ENCODE results near the gene UBQLN1. TPM values are rescaled to one million over a fixed set of nuclear protein-coding genes. Genes with fewer than 3 reads are reported as not detected.

The UBQLN1 gene
- total RNA-seq, 4 donors from 2014 or later: 111 to 159 (median 123) TPM

GRCh38 chr9:83701769-83702168 is 6.0 kb downstream of the UBQLN1 start:
- Histone ChIP-seq H3K27ac (no peak overlapping the region), H3K27me3 (no peaks in the 10 kb centered on the region), H3K4me1 (peaks cover 21 to 27% of the 10 kb centered on the region in 2 donors), H3K9me3 (no peaks in the 10 kb centered on the region), H3K36me3 (no peaks in the 10 kb centered on the region), H3K4me3 (replicated peaks in 1 of 3) (no peak overlapping the region)
- DNase-seq: no peak
- WGBS, 2 donors: 64% methylated on average over 6 of the region's 6 CpGs
- intact Hi-C loops (cut with DNase I): loop anchor here (10.0 kb wide), 1 partner anchor 77 kb away; the partner anchor contains the start of gene IDNK
- TF ChIP-seq POLR2A (IDR thresholded peaks at IDR 0.05) (no peak), CTCF (IDR thresholded peaks at IDR 0.05) (no peak)

GRCh38 chr9:83701286-83701685 is 6.5 kb downstream of the UBQLN1 start:
- intact Hi-C loops (cut with DNase I): loop anchor here (10.0 kb wide), 1 partner anchor 76 kb away; the partner anchor contains the start of gene IDNK
- Histone ChIP-seq H3K27me3 (no peaks in the 10 kb centered on the region), H3K9me3 (no peaks in the 10 kb centered on the region), H3K4me3 (replicated peaks in 1 of 3) (no peak overlapping the region), H3K36me3 (no peaks in the 10 kb centered on the region), H3K4me1 (peaks cover 24 to 28% of the 10 kb centered on the region in 2 donors), H3K27ac (no peak overlapping the region)
- TF ChIP-seq POLR2A (IDR thresholded peaks at IDR 0.05): no peak
- TF ChIP-seq CTCF (IDR thresholded peaks at IDR 0.05): no peak
- no peak for DNase-seq
- WGBS, 2 donors: 95 to 97% methylated on average over 1 of the region's 1 CpG

GRCh38 chr9:83699615-83700014 is 8.1 kb downstream of the UBQLN1 start:
- no peaks in the 10 kb centered on the region for H3K9me3 ChIP-seq
- peaks cover 25 to 27% of the 10 kb centered on the region in 2 donors for H3K4me1 ChIP-seq
- 87 to 96% methylated on average over 3 of the region's 3 CpGs for WGBS, 2 donors
- no peak overlapping the region for H3K4me3 ChIP-seq (replicated peaks in 1 of 3)
- TF ChIP-seq CTCF (IDR thresholded peaks at IDR 0.05) (no peak), POLR2A (IDR thresholded peaks at IDR 0.05) (no peak)
- no peaks in the 10 kb centered on the region for H3K27me3 ChIP-seq
- DNase-seq: no peak
- intact Hi-C loops (cut with DNase I): loop anchor here (10.0 kb wide), 1 partner anchor 75 kb away; the partner anchor contains the start of gene IDNK
- H3K36me3 ChIP-seq: no peaks in the 10 kb centered on the region
- H3K27ac ChIP-seq: no peak overlapping the region

- intact Hi-C loops (cut with DNase I): no loop called here
- Histone ChIP-seq H3K4me1 (peaks cover 25 to 30% of the 10 kb centered on the region in 2 donors), H3K27ac (no peak overlapping the region), H3K27me3 (no peaks in the 10 kb centered on the region), H3K4me3 (replicated peaks in 1 of 3) (no peak overlapping the region), H3K9me3 (no peaks in the 10 kb centered on the region), H3K36me3 (no peaks in the 10 kb centered on the region)
- 77 to 82% methylated on average over 4 of the region's 4 CpGs for whole genome bisulfite sequencing, 2 donors
- TF ChIP-seq CTCF (IDR thresholded peaks at IDR 0.05): no peak
- TF ChIP-seq POLR2A (IDR thresholded peaks at IDR 0.05): no peak
- DNase-seq: no peak
Observed at GRCh38 chr9:83698976-83699585, 8.7 kb downstream of the UBQLN1 start.

GRCh38 chr9:83691492-83691891 is 16.3 kb downstream of the UBQLN1 start:
- Histone ChIP-seq H3K27ac (no peak overlapping the region), H3K36me3 (no peaks in the 10 kb centered on the region), H3K4me3 (replicated peaks in 1 of 3) (no peak overlapping the region), H3K9me3 (no peaks in the 10 kb centered on the region), H3K4me1 (peaks cover 19 to 22% of the 10 kb centered on the region in 2 donors), H3K27me3 (no peaks in the 10 kb centered on the region)
- TF ChIP-seq POLR2A (IDR thresholded peaks at IDR 0.05): no peak
- TF ChIP-seq CTCF (IDR thresholded peaks at IDR 0.05): no peak
- intact Hi-C loops (cut with DNase I): no loop called here
- WGBS, 2 donors: 93 to 94% methylated on average over 3 of the region's 3 CpGs
- no peak for DNase-seq
